Small intestine (tissue), 7 donors: ENCODE measurements around the gene CD99L2. TPM values are rescaled to one million over a fixed set of nuclear protein-coding genes. Genes with fewer than 3 reads are reported as not detected.

Experiments
- DNase-seq, 2 donors: peaks; one replicate each; pipeline versions ENCODE4 v3.0.0 to v3.0.0-alpha.2; 2013
- FAIRE-seq: peaks from 2 replicates; lab custom pipeline; 2012; peaks lifted over from hg19 to GRCh38; lab: Jason Lieb, UNC
- H3K27ac ChIP-seq, 3 donors: one replicate each; pipeline ENCODE4 v1.5.1; 2013; ENCODE audit warnings: low read length in 2 of 3, mild to moderate bottlenecking in 2 of 3, control low read depth in 1 of 3, inconsistent platforms in 1 of 3, low read depth in 1 of 3, moderate library complexity in 1 of 3
- H3K27me3 ChIP-seq, 3 donors: one replicate each; pipeline ENCODE4 v1.6.1; 2013; ENCODE audit warnings: low read length in 3 of 3, inconsistent platforms in 1 of 3; ENCODE audit not compliant: control insufficient read depth in 3 of 3, insufficient read depth in 3 of 3
- H3K36me3 ChIP-seq, 3 donors: one replicate each; pipeline ENCODE4 v1.6.1; 2013; ENCODE audit warnings: low read length in 3 of 3, inconsistent platforms in 1 of 3, low read depth in 1 of 3, mild to moderate bottlenecking in 1 of 3, moderate library complexity in 1 of 3; ENCODE audit not compliant: control insufficient read depth in 3 of 3, insufficient read depth in 2 of 3
- H3K4me1 ChIP-seq, 3 donors: one replicate each; pipeline ENCODE4 v1.6.1; 2013; ENCODE audit warnings: low read length in 2 of 3, inconsistent platforms in 1 of 3, low read depth in 1 of 3, mild to moderate bottlenecking in 1 of 3, moderate library complexity in 1 of 3; ENCODE audit not compliant: control insufficient read depth in 3 of 3, insufficient read depth in 2 of 3
- H3K4me3 ChIP-seq, 3 donors: one replicate each; pipeline ENCODE4 v1.5.1; 2013; ENCODE audit warnings: low read length in 3 of 3, control low read depth in 1 of 3, inconsistent platforms in 1 of 3, low read depth in 1 of 3, mild to moderate bottlenecking in 1 of 3, moderate library complexity in 1 of 3
- H3K9me3 ChIP-seq, 2 donors: one replicate each; pipeline ENCODE4 v1.6.1; 2013; ENCODE audit warnings: low read depth in 1 of 2, low read length in 1 of 2; ENCODE audit not compliant: control insufficient read depth in 2 of 2, insufficient read depth in 1 of 2
- WGBS, 3 donors: extraction: QIAGEN DNeasy Blood & Tissue Kit; methylation state at CpG; one replicate each; pipeline ENCODE4 v1.1.7; 2013; 5-methylcytosine and 5-hydroxymethylcytosine counted together
- polyA plus RNA-seq, 4 donors: library from polyadenylated mRNA; stranded (reverse) in 3 of 4; unstranded in 1 of 4; fragments of 200-250 nt in 3 of 4; fragments of 120-200 nt in 1 of 4; gene quantifications; one replicate each; pipeline versions ENCODE4 v1.2.1 to v1.2.3, GENCODE V29; 2013
- donor health status: healthy with polysubstance abuse.
- donor health status: control.
- donor health status: control.
- donor health status: Bipolar disorder and iron deficiency.
- donor health status: healthy.

The CD99L2 gene
- polyA plus RNA-seq, 4 donors, result 5.9 to 20.5 (median 12.3) TPM

DNA sequence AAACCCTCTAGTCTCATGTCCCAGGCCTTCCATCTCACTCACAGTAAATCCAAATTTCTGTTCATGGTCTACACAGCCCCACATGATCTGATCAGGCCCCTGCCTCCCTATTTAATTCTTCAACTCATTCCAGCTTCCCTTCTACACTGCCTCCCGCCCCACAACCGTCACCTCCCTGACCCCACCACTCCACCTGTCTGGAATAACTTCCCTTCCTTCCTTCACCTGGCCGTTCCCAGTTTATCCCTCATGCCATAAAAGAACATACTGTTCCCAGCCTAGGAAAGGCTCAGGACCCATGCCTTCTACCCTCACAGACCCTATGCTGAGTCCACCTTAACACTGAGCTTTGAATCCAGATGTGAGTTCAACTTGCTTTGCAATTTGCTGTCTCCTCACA is 6.8 kb upstream of the CD99L2 start:
- no peak overlapping the region for H3K27ac ChIP-seq
- no peaks in the 10 kb centered on the region for H3K36me3 ChIP-seq
- FAIRE-seq, result no peak
- no peak overlapping the region for H3K4me3 ChIP-seq
- WGBS, 3 donors, result 42 to 74% (median 58%) methylated on average over 3 of the region's 3 CpGs
- H3K9me3 ChIP-seq, result no peaks in the 10 kb centered on the region
- no peaks in the 10 kb centered on the region for H3K27me3 ChIP-seq
- H3K4me1 ChIP-seq, result no peaks in the 10 kb centered on the region
- DNase-seq, result no peak

DNA sequence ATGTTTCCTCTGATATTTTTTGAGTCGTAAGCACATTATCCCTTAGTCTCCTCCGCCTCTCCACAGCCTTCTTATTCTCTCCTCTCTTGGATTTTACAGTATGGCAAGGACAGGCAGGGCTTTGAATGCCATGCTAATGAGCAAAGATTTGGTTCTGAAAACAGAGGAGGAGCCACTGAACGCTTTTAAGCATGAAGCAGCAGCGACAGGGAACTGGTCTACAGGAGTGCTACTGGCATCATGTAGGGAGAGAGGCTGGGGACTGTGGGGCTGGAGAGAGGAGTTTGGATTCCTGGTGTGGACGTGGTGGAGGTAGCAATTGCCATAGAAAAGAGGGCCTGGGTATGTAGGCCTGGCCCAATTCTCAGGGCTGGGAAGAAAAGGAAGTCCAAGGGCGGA is 4.6 kb upstream of the CD99L2 start:
- DNase-seq (no peak), FAIRE-seq (no peak)
- H3K36me3 ChIP-seq, result no peaks in the 10 kb centered on the region
- WGBS, 3 donors, result 56 to 71% (median 68%) methylated on average over 6 of the region's 6 CpGs
- H3K4me1 ChIP-seq, result no peaks in the 10 kb centered on the region
- no peak overlapping the region for H3K27ac ChIP-seq
- H3K4me3 ChIP-seq, result no peak overlapping the region
- peaks cover 0 to 2% (median 0%) of the 10 kb centered on the region in 3 donors for H3K27me3 ChIP-seq
- no peaks in the 10 kb centered on the region for H3K9me3 ChIP-seq

DNA sequence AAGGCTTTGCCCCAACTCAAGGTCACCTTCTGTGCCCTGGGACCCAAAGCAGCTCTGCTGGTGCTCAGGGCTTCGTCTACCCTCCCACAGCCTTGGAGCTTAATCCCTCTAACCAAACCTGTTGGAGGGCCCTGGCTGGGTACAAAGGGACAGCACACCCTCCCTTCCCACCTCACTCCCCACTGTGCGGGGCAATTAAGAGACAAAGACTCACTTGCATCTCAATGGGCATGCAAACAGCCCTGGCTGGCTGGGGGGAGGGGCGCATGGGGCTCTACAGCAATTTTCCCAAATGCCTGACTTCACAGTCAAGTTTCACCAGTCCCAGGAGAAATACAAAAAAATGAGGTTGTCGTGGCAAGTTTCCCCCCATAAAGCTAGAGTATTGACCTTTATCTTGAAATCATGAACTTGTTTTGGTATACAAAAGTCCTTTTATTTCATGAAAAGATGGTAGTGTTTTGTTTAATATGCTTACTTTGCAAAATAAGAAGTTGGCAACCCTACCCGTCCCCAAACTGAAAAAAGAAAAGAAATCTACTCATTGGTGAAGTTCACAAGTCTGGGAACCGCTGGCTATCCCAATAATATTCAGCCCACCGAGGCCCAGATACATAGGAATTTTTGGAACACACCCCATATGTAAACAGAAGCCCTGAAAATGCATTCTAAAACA is 4.1 kb upstream of the CD99L2 start:
- DNase-seq, result no peak
- H3K27ac ChIP-seq, result no peak overlapping the region
- H3K9me3 ChIP-seq, result no peaks in the 10 kb centered on the region
- no peaks in the 10 kb centered on the region for H3K4me1 ChIP-seq
- H3K27me3 ChIP-seq, result peaks cover 0 to 2% (median 0%) of the 10 kb centered on the region in 3 donors
- no peaks in the 10 kb centered on the region for H3K36me3 ChIP-seq
- FAIRE-seq, result no peak
- 42 to 54% (median 46%) methylated on average over 7 of the region's 7 CpGs for WGBS, 3 donors
- no peak overlapping the region for H3K4me3 ChIP-seq

DNA sequence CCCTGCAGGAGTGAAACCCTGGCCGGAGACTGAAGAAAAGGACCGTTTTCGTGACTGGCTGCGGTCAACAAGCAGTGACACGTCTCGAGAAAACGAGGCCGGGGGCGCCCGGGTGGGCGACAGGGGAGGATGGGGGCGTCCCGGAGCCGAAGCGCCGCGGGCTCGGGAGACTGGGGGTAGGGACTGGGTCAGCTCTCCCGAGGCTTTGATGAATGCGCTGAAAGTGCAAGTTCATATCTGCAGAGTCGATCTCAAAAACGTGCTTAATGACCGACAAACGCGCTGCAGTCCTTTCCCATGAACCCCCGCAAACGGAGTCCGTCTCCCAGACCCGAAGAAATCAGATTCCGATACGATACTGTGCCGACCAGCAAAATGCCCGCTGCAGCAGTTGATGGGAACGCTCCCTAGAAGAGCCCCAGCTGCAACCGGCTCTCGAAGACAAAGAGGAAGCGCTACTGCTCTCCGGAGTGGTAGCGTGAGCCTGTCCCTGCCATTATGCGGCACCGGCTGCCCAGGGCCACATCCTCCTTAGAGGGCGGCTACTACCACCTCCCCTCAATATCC is 806 bp upstream of the CD99L2 start:
- FAIRE-seq, result no peak
- Histone ChIP-seq H3K4me3 (peak overlapping the region; percentile 56 to 70 (median 69)), H3K27me3 (peaks cover 0 to 2% (median 0%) of the 10 kb centered on the region in 3 donors), H3K9me3 (no peaks in the 10 kb centered on the region), H3K36me3 (no peaks in the 10 kb centered on the region), H3K27ac (peak overlapping the region; percentile 49 to 72 (median 50)), H3K4me1 (no peaks in the 10 kb centered on the region)
- DNase-seq, result peak; percentile 25 to 42
- 1 to 37% (median 4%) methylated on average over 18 to 42 of the region's 42 CpGs for WGBS, 3 donors

DNA sequence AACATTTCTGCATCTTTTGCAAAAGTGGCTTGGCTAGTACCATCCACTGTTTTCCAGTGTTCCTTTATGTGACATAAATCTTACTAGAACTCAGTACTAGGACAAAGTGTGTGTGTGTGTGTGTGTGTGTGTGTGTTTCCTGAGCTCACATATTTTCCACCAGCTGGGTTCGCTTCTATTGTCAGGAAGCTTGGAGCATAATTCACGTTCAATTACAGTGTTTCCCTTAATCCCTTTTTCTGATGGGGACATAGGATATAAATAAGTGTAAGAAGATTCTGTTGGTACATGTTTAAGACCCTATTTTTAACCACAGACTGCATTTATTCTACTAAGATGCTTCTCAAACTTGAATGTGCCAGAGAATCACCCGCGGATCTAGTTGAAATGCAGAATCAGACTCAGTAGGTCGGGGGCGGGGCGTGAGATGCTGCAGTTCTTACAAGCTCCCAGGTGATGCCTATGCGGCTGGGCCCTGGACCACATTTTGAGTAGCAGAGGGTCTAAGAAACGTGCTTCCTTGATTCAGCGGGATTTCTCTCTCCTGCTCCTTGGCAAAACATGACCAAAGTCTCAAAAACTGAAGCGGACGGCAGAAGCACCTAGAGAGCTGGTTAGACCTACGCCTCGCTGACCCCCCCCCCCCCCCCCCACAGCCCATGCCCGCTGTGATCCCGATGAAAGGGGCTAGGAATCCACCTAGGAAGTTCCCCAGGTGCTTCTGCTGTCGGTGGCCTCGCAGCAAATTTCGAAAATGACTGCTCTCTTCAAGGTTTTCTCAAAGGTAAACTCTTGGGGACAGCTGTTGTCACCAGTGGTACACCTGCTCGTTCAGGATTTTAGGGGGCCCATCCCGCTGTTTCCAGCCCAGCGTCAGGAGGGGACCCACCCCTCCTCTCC is 797 bp downstream of the CD99L2 start:
- peak overlapping the region; percentile 53 to 69 (median 57) for H3K4me3 ChIP-seq
- no peaks in the 10 kb centered on the region for H3K36me3 ChIP-seq
- DNase-seq (peak; percentile 10 to 28), FAIRE-seq (no peak)
- 3 to 23% (median 7%) methylated on average over 14 to 22 of the region's 22 CpGs for WGBS, 3 donors
- peak overlapping the region in 2 of 3 donors; percentile 16 to 78 for H3K27ac ChIP-seq
- H3K9me3 ChIP-seq, result no peaks in the 10 kb centered on the region
- H3K4me1 ChIP-seq, result no peaks in the 10 kb centered on the region
- H3K27me3 ChIP-seq, result peaks cover 0 to 2% (median 0%) of the 10 kb centered on the region in 3 donors

DNA sequence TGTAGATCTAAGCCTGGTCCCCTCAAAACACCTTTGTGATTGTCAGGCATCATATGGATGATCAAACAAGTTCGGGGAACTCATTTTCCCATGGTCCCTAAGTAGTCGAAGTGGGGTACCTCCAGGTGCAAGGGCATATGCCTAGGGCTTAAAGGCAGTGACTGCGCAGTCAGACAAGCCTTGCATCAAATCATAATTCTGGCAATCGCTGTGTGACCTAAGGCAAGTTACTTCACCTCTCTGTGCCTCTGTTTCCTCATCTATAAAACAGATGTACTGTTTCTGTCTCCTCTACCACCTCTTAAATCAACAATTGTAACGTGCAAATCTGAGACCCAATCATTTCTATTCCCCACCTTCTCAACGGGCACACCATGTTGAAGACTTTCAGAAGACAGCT is 1.8 kb downstream of the CD99L2 start:
- 84 to 97% (median 92%) methylated on average over 6 of the region's 6 CpGs for WGBS, 3 donors
- H3K9me3 ChIP-seq, result no peaks in the 10 kb centered on the region
- FAIRE-seq (no peak), DNase-seq (no peak)
- H3K36me3 ChIP-seq, result no peaks in the 10 kb centered on the region
- H3K27me3 ChIP-seq, result peaks cover 0 to 2% (median 0%) of the 10 kb centered on the region in 3 donors
- no peak overlapping the region for H3K4me3 ChIP-seq
- no peaks in the 10 kb centered on the region for H3K4me1 ChIP-seq
- no peak overlapping the region for H3K27ac ChIP-seq

DNA sequence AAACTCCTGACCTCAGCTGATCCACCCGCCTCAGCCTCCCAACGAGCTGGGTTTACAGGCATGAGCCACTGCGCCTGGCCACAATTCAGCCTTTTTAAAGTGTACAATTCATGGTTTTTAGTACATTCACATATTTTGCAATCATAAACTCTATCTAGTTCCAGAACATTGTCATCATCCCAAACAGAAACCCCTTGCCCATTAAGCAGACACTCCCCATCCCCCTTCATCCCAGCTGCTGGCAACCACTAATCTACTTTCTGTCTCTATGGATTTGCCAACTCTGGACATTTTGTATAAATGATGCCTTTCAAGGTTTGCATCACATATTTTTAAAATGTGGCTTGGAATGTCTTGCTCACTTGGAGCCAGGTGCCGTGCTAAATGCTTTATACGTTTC is 4.5 kb downstream of the CD99L2 start:
- Histone ChIP-seq H3K36me3 (no peaks in the 10 kb centered on the region), H3K27ac (no peak overlapping the region), H3K4me1 (no peaks in the 10 kb centered on the region), H3K4me3 (no peak overlapping the region), H3K9me3 (no peaks in the 10 kb centered on the region), H3K27me3 (no peaks in the 10 kb centered on the region)
- 85 to 96% (median 92%) methylated on average over 5 of the region's 5 CpGs for WGBS, 3 donors
- FAIRE-seq (no peak), DNase-seq (no peak)

DNA sequence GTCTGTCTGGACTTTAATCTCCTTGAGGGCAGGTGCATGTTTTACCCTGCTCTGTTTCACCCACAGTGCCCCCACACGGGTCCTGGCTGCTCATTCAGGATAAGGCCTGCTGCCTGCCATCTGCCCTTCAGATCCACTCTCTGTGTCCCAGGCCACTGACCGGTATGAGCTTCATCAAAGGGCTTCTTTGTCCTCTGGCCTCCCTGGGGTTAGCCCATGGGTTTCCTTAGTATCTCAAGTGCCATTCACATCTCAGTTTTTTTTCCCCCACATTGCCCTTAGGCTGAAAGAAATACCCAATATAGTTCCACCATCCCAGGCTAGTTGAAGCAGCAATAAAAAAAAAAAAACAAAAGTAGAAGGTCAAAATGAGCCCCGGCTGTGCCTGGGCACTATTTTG is 9.3 kb downstream of the CD99L2 start:
- Histone ChIP-seq H3K4me3 (no peak overlapping the region), H3K27me3 (no peaks in the 10 kb centered on the region), H3K4me1 (no peaks in the 10 kb centered on the region), H3K36me3 (no peaks in the 10 kb centered on the region), H3K9me3 (no peaks in the 10 kb centered on the region), H3K27ac (no peak overlapping the region)
- 71 to 86% (median 74%) methylated on average over 3 of the region's 3 CpGs for WGBS, 3 donors
- FAIRE-seq, result no peak
- no peak for DNase-seq
